GM20000 (cell line): Measurements from ENCODE around the gene DENND2A.

ENCODE experiments used
- DNase-seq: peaks from one replicate; pipeline ENCODE4 v3.0.0; 2012; ENCODE audit warnings: low spot score
- TF ChIP-seq, protein P1 (sequence below): IDR thresholded peaks from 2 replicates; pipeline ENCODE4 v1.5.1; 2012; ENCODE audit warnings: mild to moderate bottlenecking, control low read depth; ENCODE audit errors: extremely low read depth, missing control alignments

DENND2A gene

DNA sequence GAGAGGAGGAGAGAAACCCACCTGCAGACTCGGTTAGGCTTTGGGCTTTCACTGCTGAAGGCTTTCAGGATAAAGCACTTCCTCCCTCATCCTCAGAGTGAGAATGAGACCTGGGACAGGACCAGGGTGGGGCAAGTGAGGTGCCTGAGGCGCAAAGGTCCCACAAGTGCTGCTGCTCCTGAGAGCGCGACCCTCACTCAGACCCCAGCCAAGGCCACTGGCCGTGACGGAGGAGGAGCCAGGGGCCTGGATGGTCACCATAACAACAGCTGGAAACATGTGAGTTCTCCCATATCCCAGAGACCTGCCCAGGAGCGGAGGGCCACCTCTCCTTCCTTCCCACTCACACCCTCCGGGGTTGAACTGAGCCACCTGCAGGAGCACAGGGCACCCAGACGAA is 114.4 kb downstream of the DENND2A start:
- no peak for DNase-seq
- TF ChIP-seq, protein P1, sequence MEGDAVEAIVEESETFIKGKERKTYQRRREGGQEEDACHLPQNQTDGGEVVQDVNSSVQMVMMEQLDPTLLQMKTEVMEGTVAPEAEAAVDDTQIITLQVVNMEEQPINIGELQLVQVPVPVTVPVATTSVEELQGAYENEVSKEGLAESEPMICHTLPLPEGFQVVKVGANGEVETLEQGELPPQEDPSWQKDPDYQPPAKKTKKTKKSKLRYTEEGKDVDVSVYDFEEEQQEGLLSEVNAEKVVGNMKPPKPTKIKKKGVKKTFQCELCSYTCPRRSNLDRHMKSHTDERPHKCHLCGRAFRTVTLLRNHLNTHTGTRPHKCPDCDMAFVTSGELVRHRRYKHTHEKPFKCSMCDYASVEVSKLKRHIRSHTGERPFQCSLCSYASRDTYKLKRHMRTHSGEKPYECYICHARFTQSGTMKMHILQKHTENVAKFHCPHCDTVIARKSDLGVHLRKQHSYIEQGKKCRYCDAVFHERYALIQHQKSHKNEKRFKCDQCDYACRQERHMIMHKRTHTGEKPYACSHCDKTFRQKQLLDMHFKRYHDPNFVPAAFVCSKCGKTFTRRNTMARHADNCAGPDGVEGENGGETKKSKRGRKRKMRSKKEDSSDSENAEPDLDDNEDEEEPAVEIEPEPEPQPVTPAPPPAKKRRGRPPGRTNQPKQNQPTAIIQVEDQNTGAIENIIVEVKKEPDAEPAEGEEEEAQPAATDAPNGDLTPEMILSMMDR = no peak

DNA sequence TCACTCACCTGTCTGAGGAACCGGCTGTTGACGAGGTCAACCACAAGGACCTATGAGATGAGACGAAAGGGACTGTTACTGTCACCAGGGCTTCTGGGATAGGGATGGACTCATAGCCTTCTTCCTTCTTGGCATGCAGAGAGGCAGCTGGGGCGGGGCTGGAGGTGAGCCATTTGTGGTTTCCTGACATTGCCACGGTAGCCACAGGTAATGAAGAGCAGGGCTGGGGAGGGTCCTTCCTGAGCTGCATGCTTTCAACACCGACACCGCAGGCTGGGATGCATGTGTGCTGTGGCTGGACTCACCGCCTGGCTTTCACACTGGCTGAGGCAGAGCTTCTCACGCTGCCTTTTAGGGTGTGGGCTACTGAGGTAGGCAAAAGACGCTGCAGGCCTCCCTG is 114.9 kb downstream of the DENND2A start:
- no peak for DNase-seq
- TF ChIP-seq, protein P1 = no peak

DNA sequence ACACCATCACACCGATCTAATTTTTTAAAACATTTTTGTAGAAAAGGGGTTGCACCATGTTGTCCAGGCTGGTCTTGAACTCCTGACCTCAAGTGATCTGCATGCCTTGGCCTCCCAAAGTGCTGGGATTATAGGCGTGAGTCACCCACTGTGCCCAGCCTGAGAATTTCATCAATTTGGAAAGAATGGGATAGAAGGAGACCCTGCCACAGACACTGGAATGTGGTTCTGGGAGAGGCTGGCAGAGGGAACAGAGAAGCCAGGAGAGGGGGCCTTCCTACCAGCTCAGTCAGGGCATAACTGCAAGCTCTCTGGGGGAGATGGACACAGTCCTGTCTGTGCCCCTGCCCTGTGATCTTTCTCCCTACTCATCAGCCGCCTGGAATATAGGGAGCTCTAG is 119.2 kb downstream of the DENND2A start:
- DNase-seq = no peak
- TF ChIP-seq, protein P1 = no peak

DNA sequence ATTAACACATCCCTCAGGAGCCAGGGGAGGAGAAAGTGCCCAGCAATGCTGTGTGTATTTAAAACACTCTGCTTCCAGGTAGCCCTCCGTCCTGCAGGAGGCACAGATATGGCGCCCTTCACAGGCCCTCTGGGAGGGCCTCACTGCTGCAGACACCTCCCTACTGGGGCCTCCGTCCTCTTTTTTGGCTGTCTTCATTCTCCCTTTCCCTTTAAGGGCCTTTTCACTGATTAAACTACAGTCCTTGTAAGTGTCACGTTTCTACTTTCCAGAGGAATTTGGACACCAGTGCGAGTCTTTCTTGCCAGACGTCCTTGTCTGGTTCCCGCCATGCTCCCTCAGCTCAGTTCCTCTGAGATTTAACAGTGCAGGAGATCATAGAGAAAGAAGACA is 121.6 kb downstream of the DENND2A start:
- no peak for DNase-seq
- TF ChIP-seq, protein P1 = no peak

DNA sequence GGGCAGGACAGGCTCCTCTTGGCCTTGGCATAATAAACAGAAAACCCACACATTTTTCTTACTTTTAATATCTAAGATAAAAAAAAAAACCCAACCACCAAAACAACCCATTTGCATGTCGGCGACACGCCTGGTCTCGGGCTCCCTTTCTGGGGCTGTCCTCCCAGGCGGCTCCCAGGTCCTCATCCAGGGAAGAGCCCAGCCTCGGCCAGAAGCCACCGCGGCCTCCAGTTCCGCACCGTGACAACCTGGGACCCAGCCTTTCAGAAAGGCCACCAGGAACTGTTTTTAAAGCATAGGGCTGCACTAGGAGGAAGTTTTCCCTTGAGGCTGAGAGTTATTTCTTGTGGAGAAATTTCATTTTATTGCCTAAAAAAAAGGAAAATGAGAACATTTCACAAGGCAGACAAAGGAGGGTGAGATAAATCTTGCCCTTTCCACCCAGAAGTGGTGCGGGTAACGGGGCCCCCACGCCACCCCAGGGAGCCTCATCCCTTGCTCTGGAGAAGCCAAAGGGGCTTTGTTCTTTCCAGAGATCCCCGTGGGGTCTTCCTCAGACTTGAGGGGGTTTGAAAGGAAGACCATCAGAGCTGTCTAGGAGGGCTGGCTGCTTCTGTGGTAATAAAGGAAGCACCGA is 122.1 kb downstream of the DENND2A start:
- DNase-seq = no peak
- TF ChIP-seq, protein P1 = no peak

GRCh38 chr7:140517546-140518369 is 122.9 kb downstream of the DENND2A start:
- TF ChIP-seq, protein P1 = peak; percentile 44
- peak; percentile 79 for DNase-seq

- TF ChIP-seq, protein P1 = no peak
- DNase-seq = no peak
Measured at GRCh38 chr7:140512317-140513000, 128.2 kb downstream of the DENND2A start.
